ENCODE data around the gene ALDH4A1.

GRCh38 chr1:18899363-18900049, 2.8 kb downstream of the ALDH4A1 start:
- no peak for TF ChIP-seq CTCF (IDR thresholded peaks at IDR 0.05)
- no peak for TF ChIP-seq POLR2A (IDR thresholded peaks at IDR 0.05)
